ENCODE measurements around the gene HS3ST3A1.
"Not testable (repeated sequence)": the region's sequence is repeated elsewhere in the genome, so short reads cannot be mapped to it uniquely, and the experiment has no call there.

Gene HS3ST3A1

DNA sequence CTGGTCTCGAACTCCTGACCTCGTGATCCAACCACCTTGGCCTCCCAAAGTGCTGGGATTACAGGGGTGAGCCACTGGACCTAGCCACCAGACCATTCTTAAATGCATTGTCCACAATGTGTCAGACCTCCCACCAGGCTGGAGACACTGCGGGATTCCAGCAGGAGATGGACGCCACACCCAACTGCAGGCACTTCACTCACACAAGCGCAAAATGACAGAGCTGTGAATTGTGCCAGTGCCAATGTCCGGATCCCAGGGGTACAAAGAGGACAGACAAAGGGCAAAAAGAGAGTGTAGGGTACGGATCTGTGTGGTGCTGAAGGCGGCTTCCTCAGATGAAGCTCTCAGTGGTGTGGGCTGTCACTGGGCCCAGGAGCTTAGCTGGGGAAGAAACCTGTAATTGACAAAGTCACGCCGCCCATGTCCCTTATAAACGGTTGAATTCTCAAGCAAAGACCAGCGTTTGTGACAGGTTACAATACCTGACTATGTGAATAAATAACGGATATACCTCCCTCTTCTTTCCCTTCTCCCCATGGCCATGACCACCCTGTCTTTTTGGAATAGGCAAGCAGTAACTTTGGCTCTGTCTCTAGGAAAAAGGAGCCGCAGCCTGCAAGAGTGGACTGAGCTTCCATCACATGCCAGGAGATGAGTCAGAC, 40.0 kb downstream of the HS3ST3A1 start:
- Histone ChIP-seq H3K9me3 (peaks cover under 1% of the 10 kb centered on the region), H3K4me1 (peaks cover 24% of the 10 kb centered on the region), H3K4me2 (no peak overlapping the region), H3K4me3 (no peak overlapping the region), H3K27me3 (no peaks in the 10 kb centered on the region), H4K20me1 (no peaks in the 10 kb centered on the region), H3K9ac (no peak overlapping the region), H3K36me3 (no peaks in the 10 kb centered on the region), H3K27ac (no peak overlapping the region)
- no peak for TF ChIP-seq Cebpa-rat (IDR thresholded peaks at IDR 0.05)

DNA sequence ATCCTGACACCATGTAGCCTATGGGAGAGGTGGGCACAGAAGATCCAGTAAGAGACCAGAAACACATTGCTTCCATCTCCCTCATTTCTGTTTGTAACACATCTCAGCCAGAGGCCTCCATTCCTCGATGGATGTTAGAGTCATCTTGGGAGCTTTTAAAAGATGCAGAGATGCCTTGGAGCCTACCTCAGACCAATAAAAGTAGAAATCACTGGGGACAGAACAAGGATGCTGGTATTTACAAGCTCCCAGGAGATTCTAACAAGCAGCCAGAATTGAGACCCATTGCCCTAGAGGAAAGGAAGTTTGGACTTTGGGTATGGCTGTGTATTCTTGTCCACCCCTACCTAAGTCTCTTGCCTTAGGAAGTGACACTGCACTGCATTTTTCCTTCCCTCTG, 40.8 kb downstream of the HS3ST3A1 start:
- no peak for TF ChIP-seq Cebpa-rat (IDR thresholded peaks at IDR 0.05)
- H3K4me1 ChIP-seq, result peaks cover 16% of the 10 kb centered on the region
- H3K27me3 ChIP-seq, result no peaks in the 10 kb centered on the region
- H3K9ac ChIP-seq, result no peak overlapping the region
- no peak overlapping the region for H3K4me3 ChIP-seq
- no peaks in the 10 kb centered on the region for H3K36me3 ChIP-seq
- no peaks in the 10 kb centered on the region for H4K20me1 ChIP-seq
- H3K27ac ChIP-seq, result no peak overlapping the region
- H3K4me2 ChIP-seq, result no peak overlapping the region
- no peaks in the 10 kb centered on the region for H3K9me3 ChIP-seq

DNA sequence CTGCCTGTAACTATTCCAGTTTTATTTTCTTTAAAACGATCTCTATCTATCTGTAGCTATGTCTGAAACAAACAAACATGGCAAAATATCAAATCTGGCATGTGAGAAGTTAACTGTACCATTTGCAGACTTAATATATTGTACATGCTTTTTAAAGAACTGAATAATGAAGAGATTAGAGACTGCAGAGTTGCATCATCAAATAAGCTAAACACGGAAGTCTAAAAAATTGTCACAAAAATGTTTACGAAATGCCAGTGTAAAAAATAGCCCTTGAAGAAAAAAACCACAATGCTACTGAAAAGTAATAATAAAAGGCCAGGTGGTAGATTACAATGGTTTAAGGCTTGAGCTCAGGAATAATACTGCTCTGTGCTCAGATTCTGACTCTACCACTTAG, 43.1 kb downstream of the HS3ST3A1 start:
- H3K9me3 ChIP-seq, result no peaks in the 10 kb centered on the region
- H3K4me2 ChIP-seq, result no peak overlapping the region
- no peaks in the 10 kb centered on the region for H3K36me3 ChIP-seq
- no peak overlapping the region for H3K9ac ChIP-seq
- H3K4me1 ChIP-seq, result no peaks in the 10 kb centered on the region
- no peak overlapping the region for H3K27ac ChIP-seq
- no peaks in the 10 kb centered on the region for H4K20me1 ChIP-seq
- no peak for TF ChIP-seq Cebpa-rat (IDR thresholded peaks at IDR 0.05)
- H3K4me3 ChIP-seq, result no peak overlapping the region
- H3K27me3 ChIP-seq, result no peaks in the 10 kb centered on the region

DNA sequence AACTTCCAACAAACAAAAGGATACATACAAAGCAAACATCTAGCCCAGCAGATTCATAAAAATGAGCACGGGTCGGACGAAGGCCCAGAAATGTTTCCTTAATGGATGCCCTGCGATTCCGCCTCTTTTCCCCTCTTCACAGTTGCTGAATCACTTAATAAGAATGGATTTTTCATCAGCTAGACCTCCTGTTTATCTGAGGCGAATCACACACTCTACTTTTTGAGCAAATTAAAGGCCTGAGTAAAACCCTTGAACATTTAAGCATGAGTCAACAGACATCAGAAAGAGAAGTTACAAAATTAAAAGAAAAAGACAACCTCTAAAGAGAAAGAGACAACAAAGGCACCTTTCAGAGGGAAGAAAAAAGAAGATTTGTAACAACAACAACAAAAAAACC, 44.7 kb downstream of the HS3ST3A1 start:
- no peaks in the 10 kb centered on the region for H3K36me3 ChIP-seq
- H3K4me1 ChIP-seq, result no peaks in the 10 kb centered on the region
- no peak overlapping the region for H3K27ac ChIP-seq
- no peaks in the 10 kb centered on the region for H4K20me1 ChIP-seq
- TF ChIP-seq Cebpa-rat (IDR thresholded peaks at IDR 0.05), result no peak
- H3K27me3 ChIP-seq, result no peaks in the 10 kb centered on the region
- H3K4me2 ChIP-seq, result no peak overlapping the region
- H3K4me3 ChIP-seq, result no peak overlapping the region
- no peaks in the 10 kb centered on the region for H3K9me3 ChIP-seq
- H3K9ac ChIP-seq, result no peak overlapping the region

DNA sequence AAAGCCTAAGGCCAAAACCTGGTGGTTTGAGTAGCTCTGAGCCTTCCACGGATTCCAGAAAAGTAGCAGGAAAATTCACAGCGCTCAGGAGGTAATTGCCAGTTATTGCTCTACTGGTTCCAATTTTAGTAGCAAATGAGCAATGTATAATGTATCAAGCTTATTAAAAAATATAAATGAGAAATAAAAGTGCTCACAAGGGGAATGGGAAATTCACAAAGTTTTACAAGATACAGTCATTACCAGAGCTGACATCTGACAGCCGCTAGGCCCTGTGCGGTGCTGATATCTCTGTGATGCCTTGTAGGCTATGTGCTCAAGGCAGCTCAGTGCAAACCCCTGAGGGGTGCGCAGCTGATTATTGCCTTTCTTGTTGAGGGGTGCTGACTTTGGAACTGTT, 47.5 kb downstream of the HS3ST3A1 start:
- Histone ChIP-seq H3K27ac (no peak overlapping the region), H4K20me1 (no peaks in the 10 kb centered on the region), H3K36me3 (no peaks in the 10 kb centered on the region), H3K9me3 (peaks cover 4% of the 10 kb centered on the region; the same call in 1 of the 2 replicates), H3K9ac (no peak overlapping the region), H3K4me2 (no peak overlapping the region), H3K4me1 (no peaks in the 10 kb centered on the region), H3K4me3 (no peak overlapping the region), H3K27me3 (no peaks in the 10 kb centered on the region)
- no peak for TF ChIP-seq Cebpa-rat (IDR thresholded peaks at IDR 0.05)

DNA sequence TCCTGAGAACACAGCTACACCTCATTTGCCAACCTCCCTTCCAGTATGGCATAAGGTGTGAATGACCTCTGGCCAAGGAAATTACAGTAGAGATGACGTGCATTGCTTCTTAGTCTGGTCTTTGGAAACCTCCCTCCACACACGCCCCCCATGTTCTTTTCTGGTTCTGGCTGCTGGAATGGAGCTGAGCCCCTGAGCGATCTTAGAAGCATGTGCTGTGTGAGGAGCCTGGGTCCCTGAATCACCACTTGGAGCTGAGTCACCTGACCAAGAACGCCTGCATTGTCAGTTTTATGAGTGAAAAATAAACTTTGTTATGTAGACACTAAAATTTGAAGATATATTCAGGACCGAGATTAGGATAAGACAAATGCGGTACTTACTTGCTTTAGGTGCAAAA, 51.4 kb downstream of the HS3ST3A1 start:
- TF ChIP-seq Cebpa-rat (IDR thresholded peaks at IDR 0.05), result no peak
- no peak overlapping the region for H3K27ac ChIP-seq
- H3K4me1 ChIP-seq, result no peaks in the 10 kb centered on the region
- peaks cover 4% of the 10 kb centered on the region; the same call in 1 of the 2 replicates for H3K9me3 ChIP-seq
- no peaks in the 10 kb centered on the region for H4K20me1 ChIP-seq
- no peaks in the 10 kb centered on the region for H3K36me3 ChIP-seq
- H3K9ac ChIP-seq, result no peak overlapping the region
- no peak overlapping the region for H3K4me2 ChIP-seq
- H3K27me3 ChIP-seq, result no peaks in the 10 kb centered on the region
- H3K4me3 ChIP-seq, result no peak overlapping the region

DNA sequence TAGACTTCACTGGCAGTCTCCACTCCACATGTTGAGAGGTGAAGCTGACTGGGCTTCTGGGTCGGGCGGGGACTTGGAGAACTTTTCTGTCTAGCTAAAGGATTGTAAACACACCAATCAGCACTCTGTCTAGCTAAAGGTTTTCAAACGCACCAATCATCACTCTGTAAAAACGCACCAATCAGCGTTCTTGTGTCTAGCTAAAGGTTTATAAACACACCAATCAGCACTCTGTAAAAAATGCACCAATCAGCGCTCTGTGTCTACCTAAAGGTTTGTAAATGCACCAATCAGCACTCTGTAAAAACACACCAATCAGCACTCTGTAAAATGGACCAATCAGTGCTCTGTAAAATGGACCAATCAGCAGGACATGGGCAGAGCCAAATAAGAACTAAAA, 53.2 kb downstream of the HS3ST3A1 start:
- H3K27ac ChIP-seq, H3K9ac ChIP-seq, H3K4me1 ChIP-seq, H3K36me3 ChIP-seq, H4K20me1 ChIP-seq, H3K4me3 ChIP-seq, H3K9me3 ChIP-seq, H3K4me2 ChIP-seq, H3K27me3 ChIP-seq: not testable (repeated sequence)

DNA sequence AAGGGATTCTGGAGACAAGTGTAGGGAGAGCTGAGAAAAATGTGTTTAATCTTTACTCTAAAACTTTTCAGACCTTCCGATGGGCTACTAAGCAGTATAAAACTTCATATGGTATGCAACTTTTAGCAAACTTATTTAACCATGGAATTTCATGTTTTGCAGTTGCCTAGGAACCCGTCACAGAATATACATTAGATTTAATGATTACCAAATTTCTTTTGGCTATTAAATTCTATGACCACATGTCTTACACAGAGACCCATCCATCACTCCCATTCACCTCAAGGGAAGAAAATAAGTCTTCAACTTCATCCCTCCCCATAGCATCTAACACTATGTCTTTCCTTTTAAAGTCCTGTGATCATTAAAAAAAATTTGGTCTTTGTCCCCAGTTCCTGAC, 54.9 kb downstream of the HS3ST3A1 start:
- Histone ChIP-seq H3K9me3 (peaks cover 4% of the 10 kb centered on the region; the same call in 1 of the 2 replicates), H3K36me3 (no peaks in the 10 kb centered on the region), H4K20me1 (no peaks in the 10 kb centered on the region), H3K4me3 (no peak overlapping the region), H3K4me2 (no peak overlapping the region), H3K9ac (no peak overlapping the region), H3K27ac (no peak overlapping the region), H3K27me3 (no peaks in the 10 kb centered on the region), H3K4me1 (no peaks in the 10 kb centered on the region)
- no peak for TF ChIP-seq Cebpa-rat (IDR thresholded peaks at IDR 0.05)

DNA sequence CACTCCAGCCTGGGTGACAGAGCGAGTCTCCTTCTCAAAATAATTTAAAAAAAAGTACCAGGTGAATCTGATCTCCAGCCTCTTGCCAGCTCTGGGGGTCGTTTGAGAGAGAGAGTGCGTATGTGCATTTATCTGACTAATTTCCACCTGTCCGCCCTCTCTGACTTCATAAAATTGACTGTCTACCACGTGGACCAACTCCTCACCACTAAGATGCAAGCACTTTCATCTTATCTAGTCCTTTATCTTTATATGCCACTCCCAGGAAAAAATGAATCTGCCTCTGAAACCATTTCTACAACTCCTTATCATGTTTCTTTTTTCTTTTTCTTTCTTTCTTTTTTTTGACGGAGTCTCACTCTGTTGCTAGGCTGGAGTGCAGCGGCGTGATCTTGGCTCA, 55.8 kb downstream of the HS3ST3A1 start:
- Histone ChIP-seq H3K4me2 (no peak overlapping the region), H4K20me1 (no peaks in the 10 kb centered on the region), H3K4me1 (peaks cover 5% of the 10 kb centered on the region), H3K27me3 (no peaks in the 10 kb centered on the region), H3K36me3 (no peaks in the 10 kb centered on the region), H3K27ac (no peak overlapping the region), H3K9ac (no peak overlapping the region), H3K4me3 (no peak overlapping the region), H3K9me3 (peaks cover 4% of the 10 kb centered on the region; the same call in 1 of the 2 replicates)
- no peak for TF ChIP-seq Cebpa-rat (IDR thresholded peaks at IDR 0.05)

DNA sequence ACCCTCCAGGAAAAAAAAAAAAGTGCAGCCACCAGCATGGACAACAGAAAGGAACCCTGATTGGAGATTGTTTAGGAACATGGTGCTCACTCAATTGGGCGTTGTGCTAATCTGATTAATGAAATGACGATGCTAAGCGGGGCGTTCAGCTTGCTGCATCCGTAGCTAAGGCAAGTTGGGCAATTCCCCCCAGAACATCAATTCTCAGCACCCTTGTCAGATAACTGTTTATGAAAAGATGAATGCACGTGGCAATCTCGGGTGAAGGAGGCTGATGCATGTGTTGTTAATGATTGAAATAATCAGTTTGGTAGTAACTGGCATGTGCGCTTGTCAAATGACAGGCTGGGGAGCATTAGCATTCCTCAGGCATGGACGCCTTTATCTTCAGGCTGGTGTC, 57.0 kb downstream of the HS3ST3A1 start:
- no peaks in the 10 kb centered on the region for H4K20me1 ChIP-seq
- H3K9me3 ChIP-seq, result no peaks in the 10 kb centered on the region
- no peak overlapping the region for H3K4me3 ChIP-seq
- no peaks in the 10 kb centered on the region for H3K27me3 ChIP-seq
- no peak overlapping the region for H3K9ac ChIP-seq
- H3K36me3 ChIP-seq, result no peaks in the 10 kb centered on the region
- peaks cover 13% of the 10 kb centered on the region for H3K4me1 ChIP-seq
- TF ChIP-seq Cebpa-rat (IDR thresholded peaks at IDR 0.05), result no peak
- H3K4me2 ChIP-seq, result no peak overlapping the region
- no peak overlapping the region for H3K27ac ChIP-seq

DNA sequence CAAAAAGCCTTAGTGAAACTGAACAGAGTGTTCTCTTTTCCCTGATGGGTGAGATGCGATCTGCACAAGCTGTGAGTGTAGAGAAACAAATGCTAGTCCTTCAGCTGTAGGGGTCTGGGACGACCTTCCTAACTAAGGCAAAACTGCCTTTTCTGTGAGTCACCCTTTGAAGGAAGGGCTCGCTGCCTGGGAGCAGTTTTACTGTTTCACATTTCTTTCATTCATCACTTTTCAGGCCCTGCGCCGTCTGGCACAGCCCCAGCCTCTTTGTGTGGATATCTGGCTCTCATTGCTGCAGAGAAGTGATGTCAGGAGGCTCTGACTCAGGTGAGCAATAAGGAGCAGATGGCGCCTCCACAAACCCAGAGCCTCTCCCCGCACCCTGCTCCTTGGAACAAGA, 57.4 kb downstream of the HS3ST3A1 start:
- H3K4me2 ChIP-seq, result no peak overlapping the region

More for the DNA sequence above, 57.4 kb downstream of the HS3ST3A1 start:
- Histone ChIP-seq H3K9ac (no peak overlapping the region), H3K9me3 (no peaks in the 10 kb centered on the region), H3K36me3 (no peaks in the 10 kb centered on the region), H4K20me1 (no peaks in the 10 kb centered on the region), H3K27me3 (no peaks in the 10 kb centered on the region), H3K27ac (no peak overlapping the region), H3K4me1 (peaks cover 13% of the 10 kb centered on the region), H3K4me3 (no peak overlapping the region)
- no peak for TF ChIP-seq Cebpa-rat (IDR thresholded peaks at IDR 0.05)

Measured in BLaER1 (cell line).